HG03064 (cell line): Measurements from ENCODE around the gene TOX2.

ENCODE experiments used
- ATAC-seq: cut with Tn5 transposase; IDR thresholded peaks from one replicate; pipeline ENCODE4 v1.9.1; 2021; ENCODE audit warnings: low read depth; ENCODE audit not compliant: unreplicated experiment

The TOX2 gene

GRCh38 chr20:44115762-44116644, 201.4 kb downstream of the TOX2 start:
- no peak for ATAC-seq

GRCh38 chr20:44117296-44118184, 202.9 kb downstream of the TOX2 start:
- ATAC-seq: no peak

GRCh38 chr20:44118185-44119033, 203.8 kb downstream of the TOX2 start:
- ATAC-seq: no peak
